Right lung (tissue), 5 donors: ENCODE data around the gene DMD. TPM values are rescaled to one million over a fixed set of nuclear protein-coding genes. Genes with fewer than 3 reads are reported as not detected.

Experiments used
- DNase-seq, 2 donors: peaks; one replicate each; pipeline ENCODE4 v3.0.0-alpha.2; 2013
- polyA plus RNA-seq, 5 donors: library from polyadenylated mRNA; unstranded; fragments of 120-200 nt; gene quantifications; one replicate each; pipeline versions ENCODE4 v1.2.1 to v1.2.3, GENCODE V29; 2013; ENCODE audit warnings: inconsistent platforms in 1 of 5, low replicate concordance in 1 of 5; ENCODE audit not compliant: insufficient read length in 5 of 5, insufficient read depth in 1 of 5

DMD gene
- polyA plus RNA-seq, 5 donors = 46.8 to 79.3 (median 59.8) TPM

DNA sequence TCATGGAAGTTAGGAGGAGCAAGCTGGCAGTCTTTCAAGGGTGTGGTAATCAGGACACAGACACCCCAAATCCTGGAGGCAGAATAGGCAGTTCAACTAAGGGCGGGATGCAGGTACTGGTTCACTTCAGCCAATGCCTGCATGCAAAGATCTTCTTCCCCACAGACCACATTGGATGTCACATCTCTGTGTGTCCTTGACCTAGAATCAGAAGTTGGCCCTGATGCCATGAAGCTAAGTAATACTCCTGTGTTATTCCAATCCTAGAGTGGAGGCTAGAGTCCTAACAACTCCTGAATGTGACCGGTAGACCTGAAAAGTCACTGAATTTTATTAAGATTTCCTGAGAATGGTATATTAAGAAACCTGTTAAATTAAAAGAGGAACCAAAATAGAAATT lies 165.5 kb downstream of the DMD start:
- DNase-seq = no peak

DNA sequence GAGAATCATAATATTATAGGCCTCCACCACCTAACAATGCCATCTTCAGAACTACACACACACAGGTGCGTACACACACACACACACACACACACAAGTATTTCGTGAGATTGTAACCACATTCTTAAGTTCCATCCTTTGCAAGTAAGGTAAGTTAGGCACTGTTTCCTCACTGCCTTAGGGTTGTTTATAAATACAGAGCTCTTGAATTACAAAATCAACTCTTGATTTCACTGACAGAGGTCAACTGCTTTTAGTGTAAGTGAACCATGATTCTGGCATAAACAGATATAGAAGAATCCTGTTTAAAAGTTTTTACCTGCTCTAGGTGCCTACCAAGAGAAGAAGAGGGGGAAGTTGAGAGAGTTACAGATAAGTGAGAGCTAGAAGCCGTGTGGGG lies 166.1 kb downstream of the DMD start:
- no peak for DNase-seq

DNA sequence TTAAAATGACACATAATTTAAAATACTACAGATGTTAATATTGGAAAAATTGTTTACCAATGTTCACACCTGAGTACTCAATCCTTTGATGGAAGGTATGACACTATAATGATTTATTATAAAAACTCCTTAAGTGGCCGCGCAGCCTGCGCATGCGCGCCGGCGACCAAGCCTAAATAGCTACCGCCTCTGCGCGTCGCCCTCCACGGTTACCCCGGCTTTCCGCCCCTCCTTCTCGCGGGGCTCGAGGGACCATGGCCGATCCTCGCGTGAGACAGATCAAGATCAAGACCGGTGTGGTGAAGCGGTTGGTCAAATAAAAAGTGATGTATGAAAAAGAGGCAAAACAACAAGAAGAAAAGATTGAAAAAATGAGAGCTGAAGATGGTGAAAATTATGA lies 170.2 kb downstream of the DMD start:
- DNase-seq = no peak

GRCh38 chrX:33032700-33033099 lies 178.6 kb downstream of the DMD start:
- peak in 1 of 2 donors; percentile 2 for DNase-seq

DNA sequence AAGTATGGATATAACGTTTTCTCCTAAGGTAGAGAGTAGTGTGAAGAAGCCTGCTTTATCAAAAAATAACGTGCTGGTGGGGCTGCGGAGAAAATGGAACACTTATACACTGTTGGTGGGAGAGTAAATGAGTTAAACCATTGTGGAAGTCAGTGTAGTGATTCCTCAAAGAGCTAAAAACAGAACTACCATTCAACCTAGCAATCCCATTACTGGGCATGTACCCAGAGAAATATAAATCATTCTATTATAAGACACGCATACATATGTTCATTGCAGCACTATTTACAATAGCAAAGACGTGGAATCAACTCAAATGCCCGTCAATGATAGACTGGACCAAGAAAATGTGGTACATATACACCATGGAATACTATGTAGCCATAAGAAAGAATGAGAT lies 196.4 kb downstream of the DMD start:
- DNase-seq = no peak

DNA sequence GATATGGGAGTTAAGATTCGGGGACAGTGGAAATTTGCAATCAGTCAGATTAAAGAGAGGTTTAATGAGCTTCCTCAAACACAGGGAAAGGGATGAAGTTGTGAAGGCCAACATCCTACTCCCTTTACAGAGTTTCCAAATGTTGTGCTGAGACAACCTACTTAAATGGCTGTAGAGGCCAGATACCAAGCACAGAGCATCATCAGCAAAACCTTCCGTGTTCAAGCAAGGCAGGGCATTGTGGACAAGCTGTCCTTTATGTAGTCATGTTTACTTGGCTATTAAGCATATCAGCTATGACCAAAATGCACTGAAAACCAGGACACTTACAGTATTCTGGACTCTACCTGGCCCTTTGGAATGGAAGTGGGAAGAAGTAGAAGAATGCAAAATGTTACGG lies 197.3 kb downstream of the DMD start:
- DNase-seq = no peak

DNA sequence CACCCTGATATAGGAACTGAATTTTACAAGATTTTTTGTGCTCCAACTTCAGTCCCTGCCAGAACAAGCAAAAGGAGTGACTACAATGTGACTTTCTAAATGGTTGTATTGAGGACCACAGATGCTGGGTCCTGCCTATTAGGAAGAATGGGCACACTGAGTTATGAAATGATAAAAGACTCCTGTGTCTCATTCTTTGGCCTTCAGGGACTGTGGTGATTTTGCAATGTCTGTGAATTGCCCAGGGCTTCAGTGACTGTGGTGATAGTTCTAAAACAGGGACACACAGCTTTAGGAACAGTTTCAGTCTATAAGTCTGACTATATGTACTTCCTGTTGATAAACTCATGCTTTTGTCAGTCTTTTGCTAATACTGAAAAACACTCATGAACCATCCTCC lies 210.2 kb downstream of the DMD start:
- DNase-seq = no peak

DNA sequence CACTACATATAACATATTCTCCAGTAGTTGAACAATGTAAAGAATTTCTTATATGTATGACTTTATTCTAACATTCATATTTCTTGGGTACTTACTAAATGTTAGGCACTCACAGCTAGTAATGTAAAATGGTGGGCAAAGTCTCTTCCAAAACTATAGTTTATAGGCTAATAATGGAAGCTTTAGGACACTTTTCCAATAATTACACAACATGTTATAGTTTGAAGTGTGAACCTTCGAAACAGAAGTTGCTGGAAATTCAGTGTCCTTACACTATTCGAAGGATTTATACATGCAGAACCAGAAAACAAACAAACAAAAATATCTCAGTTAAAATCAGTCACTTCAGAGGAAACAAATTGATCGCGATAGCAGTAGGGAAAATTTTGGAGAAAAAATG lies 212.6 kb downstream of the DMD start:
- no peak for DNase-seq

- DNase-seq = no peak
Measured at GRCh38 chrX:32995427-32995826, 215.9 kb downstream of the DMD start.

DNA sequence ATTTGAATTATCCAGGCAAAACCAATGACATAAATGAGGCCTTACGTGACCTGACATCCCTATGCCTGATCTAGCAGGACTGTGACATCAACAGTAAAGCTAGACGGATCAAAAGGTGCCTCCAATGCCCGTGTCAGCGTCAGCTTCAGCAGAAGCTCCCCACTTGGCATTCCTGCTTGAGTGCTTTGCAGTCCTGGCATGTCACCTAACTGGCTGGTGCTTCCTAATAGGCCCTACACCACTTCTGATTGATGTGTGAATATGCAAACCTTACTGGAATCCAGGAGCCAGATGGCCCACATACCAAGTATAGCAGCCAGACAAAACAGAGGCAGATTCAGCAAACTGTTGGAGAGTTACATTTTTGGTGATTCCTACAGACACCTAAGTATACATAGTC lies 224.2 kb downstream of the DMD start:
- no peak for DNase-seq

- no peak for DNase-seq
Measured at GRCh38 chrX:32985544-32985943, 225.8 kb downstream of the DMD start.

DNA sequence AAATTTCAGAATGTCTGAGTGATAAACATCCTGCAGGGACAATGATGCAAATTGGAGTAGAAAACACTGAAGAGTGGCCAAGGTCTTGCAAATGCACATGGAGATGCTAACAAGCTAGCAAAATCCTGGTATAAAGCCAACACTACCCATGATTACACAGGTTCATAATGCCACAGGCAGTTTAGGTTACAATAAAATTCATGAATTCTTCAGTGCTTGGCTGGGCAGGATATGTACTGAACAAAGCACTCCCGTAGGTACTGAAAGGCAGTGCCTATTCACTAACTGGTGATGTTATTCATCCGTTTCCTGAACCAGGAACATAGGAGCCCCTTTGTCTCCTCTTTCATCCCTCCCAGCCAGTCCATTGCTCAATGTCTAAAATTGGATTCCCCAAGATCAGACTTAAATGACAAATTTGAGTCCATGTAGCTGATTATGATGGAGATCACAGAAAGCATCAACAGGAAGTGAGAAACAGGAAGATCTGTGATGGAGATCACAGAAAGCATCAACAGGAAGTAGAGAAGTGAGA lies 244.5 kb downstream of the DMD start:
- no peak for DNase-seq

DNA sequence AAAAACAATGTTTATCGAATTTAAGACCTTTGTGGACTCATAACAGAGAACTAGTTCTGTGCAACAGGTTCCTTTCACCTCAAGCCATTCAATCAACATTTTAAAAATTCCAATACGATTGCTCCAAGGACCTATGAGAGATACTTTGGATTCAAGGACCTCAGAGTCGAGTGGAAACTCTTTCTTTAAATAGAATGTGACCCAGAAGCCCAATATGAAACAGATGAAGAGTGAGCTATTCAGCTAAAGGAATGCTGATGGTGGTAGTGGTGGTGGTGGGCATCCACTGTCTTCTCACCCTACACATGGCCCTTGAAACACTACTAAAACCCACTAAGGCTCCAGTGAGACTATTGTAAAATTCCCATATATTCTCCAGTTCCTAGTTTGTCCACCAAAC lies 257.2 kb downstream of the DMD start:
- DNase-seq = no peak

DNA sequence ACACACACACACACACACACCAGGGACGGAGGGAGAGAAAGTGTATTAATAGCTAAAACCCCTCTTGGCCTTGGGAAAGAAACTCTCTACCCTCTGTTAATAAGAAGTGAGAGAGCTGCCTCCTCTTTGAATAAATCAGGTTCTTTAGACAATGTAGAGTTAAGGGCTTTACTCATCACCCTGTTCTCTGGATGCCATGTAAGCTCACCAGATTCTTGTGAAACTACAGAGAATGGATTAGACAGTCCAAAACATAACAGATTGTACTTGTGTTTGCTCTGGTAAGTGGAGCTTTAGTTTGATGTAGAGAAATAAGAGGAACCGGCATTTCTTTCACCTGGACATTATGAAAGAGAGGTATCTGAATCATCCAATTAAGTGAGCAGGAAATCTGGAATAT lies 263.2 kb downstream of the DMD start:
- DNase-seq = no peak

DNA sequence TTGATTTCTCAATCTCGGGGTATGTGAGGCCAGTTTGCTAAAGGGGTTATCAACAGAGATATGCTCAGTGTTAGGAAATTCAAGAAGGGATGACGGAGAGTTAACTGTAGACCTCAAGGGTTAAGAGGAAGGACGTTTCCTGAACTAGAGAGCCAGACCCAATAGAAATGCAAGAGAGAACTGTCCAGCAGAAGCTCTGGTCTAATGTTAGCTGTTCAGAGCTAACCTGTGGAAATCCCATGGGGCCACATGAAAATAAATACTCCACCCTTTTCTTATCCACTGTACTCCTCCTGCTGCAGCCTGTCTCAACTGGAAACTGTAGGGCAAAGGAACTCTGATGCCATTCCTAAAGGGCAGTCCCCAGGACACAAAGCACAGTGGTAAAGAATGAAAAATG lies 274.3 kb downstream of the DMD start:
- DNase-seq = no peak

- DNase-seq = no peak
Measured at GRCh38 chrX:32933548-32933947, 277.8 kb downstream of the DMD start.

GRCh38 chrX:32929040-32929439 lies 282.3 kb downstream of the DMD start:
- no peak for DNase-seq

- DNase-seq = no peak
Measured at GRCh38 chrX:32896088-32896487, 315.3 kb downstream of the DMD start.

GRCh38 chrX:32894679-32895078 lies 316.7 kb downstream of the DMD start:
- no peak for DNase-seq

DNA sequence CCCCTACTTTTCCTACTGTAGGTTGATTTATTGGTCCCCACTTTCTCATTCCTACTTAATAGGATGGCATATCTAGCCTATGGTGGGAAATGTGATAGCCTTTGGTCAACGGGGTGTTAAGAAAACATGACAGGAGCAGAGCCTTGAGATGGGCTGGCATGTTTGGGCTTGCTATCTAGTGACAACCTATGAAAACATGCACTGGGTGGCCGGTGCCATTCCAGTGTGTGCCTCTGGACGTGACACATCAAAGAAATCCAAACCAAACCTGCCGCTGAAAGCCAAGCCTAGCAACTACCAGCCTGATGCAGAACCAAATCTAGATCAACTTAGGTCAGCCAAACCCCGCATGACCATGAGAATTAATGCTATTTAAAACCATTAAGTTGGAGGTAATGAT lies 317.6 kb downstream of the DMD start:
- no peak for DNase-seq

DNA sequence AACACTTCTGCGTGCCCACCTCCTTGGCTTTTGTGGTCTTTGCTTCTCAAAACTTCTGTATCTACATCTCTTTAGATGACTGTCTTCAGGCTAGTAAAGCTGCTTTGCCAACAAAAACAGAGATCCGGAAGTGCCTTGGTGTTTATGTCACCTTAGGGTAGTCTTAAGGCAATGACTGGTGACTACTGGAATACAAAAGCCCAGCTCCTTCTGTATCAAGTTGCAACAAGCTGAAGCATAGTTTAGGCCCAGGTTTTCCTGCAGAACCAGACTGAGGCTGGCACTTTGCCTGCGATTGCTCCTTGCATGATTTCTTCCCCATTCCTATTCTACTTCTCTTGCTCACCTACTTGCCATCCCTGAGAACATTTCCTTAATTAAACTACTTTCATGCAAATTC lies 333.8 kb downstream of the DMD start:
- no peak for DNase-seq

- no peak for DNase-seq
Measured at GRCh38 chrX:32874839-32875238, 336.5 kb downstream of the DMD start.

- no peak for DNase-seq
Measured at GRCh38 chrX:32873786-32874185, 337.6 kb downstream of the DMD start.

- DNase-seq = no peak
Measured at GRCh38 chrX:32871636-32872035, 339.7 kb downstream of the DMD start.

GRCh38 chrX:32868524-32868895 lies 342.8 kb downstream of the DMD start:
- DNase-seq = no peak
